ENCODE measurements around the gene GET3.
"Not testable (repeated sequence)": the region's sequence is repeated elsewhere in the genome, so short reads cannot be mapped to it uniquely, and the experiment has no call there.

GET3 gene

GRCh38 chr19:12736995-12737834, at the start of gene GET3:
GET3 (plus strand) TSS chr19:12737497; CDS start chr19:12737506, 9 bp downstream.
- DNase-seq = peak; percentile 98

DNA sequence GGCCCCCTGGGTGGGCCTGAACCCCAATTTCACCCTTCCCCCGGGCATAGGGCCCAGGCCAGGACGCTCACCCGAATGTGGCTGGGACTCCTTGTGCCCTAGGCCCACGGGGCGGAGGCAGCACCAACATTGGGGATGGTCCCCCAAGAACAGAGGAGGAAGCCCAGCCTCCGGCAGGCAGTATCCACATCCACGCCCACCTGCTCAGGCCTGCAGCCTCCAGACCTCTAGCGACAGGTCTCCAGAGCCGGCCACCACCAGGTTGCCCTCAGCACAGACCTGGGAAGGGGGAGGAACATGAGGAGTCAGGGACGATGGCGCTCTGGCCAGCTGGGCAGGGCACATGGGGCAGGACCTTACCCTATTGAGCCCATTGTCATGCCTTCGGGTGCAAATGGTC, 48.3 kb upstream of the GET3 start:
- no peak for DNase-seq

GRCh38 chr19:12689581-12690216, 47.6 kb upstream of the GET3 start:
- DNase-seq = no peak

- no peak for DNase-seq
These were observed 44.3 kb upstream of the GET3 start for GRCh38 chr19:12692960-12693359.

DNA sequence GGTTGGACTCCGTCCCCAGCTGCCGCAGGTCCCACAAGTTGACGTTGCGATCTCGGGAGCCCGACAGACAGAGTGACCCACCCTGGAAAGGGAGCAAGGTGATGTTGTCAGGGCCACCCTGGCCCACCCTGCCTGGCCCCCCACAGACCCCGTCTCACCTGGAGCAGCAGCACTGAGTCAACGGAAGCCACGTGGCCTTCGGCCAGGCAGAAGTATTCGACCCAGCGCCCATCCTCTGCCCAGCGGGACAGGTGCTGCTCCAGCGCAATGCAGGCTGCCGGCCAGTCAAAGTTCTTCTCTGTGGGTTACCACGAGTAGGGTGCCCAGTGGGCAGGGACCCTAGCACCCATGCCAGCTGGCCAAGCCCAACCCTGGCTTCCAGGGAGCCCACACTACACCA, 42.7 kb upstream of the GET3 start:
- DNase-seq = no peak

DNA sequence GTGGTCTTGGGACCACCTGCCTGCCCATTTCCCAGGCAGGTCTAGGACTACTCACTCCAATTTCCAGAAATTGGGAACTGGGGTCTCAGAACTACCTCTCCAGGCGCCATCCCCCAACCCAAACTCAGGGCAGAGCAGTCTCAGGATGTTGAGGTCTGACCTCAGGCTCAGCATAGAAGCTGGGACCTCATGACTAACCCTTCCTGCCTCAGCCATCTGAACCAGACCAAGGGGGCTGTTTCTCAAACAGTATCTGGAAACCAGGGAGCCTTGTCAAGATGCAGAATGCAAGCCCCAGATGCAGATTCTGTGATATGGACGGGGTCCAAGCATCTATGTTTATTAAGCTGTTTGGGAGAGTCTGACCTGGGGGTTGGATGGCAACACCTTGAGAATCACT, 42.2 kb upstream of the GET3 start:
- DNase-seq = no peak

- DNase-seq = no peak
These were observed 41.8 kb upstream of the GET3 start for GRCh38 chr19:12695514-12695913.

DNA sequence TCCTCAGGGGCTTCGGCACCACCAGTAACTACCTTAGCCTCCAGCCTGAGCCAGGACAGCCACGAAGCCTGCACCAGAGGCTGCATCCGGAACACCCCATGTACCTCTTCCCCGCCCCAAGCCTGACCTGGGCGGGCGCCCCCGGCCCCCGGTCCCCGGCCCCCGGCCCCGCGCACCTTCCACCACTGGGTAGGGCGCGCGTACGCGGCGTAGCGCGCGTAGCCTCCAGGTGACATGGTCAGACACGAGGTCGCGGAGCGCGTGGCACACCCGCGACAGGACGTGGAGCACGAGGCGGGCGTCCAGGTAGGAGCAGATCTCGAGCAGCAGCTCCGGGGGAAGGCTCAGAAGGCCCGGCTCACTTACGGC, 41.3 kb upstream of the GET3 start:
- DNase-seq = no peak

- DNase-seq = peak; percentile 92
These were observed 40.6 kb upstream of the GET3 start, which contains the start of gene FBXW9 for GRCh38 chr19:12696366-12697335. FBXW9 (minus strand) TSS chr19:12696631; CDS start chr19:12696581, 50 bp downstream.

DNA sequence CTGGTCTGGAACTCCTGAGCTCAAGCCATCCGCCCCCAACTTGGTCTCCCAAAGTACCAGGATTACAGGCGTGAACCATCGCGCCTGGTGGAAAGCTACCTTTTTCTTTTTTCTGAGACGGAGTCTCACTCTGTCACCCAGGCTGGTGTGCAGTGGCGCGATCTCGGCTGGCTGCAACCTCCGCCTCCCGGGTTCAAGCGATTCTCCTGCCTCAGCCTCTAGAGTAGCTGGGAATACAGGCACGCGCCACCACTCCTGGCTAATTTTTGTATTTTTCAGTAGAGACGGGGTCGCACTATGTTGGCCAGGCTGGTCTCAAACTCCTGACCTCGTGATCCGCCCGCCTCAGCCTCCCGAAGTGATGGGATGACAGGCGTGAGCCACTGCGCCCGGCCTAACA, 39.9 kb upstream of the GET3 start:
- DNase-seq = not testable (repeated sequence)

DNA sequence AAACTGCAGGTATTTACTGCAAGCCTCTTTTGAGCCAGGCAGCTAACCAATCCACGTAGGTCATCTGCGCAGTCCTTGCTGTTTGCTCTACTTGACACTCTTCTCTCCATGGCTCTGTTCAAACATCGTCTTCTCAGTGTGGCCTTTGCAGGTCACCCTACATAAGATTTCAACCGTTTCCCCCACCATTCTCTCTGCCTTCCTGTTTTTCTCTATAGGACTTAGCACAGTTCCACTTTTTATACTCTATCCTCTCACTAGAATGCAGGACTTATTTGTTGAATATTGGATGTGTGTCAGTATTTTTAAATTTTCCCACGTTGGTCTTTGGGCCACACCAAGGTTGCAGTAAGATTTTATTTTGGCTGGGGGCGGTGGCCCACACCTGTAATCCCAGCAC, 39.2 kb upstream of the GET3 start:
- no peak for DNase-seq

DNA sequence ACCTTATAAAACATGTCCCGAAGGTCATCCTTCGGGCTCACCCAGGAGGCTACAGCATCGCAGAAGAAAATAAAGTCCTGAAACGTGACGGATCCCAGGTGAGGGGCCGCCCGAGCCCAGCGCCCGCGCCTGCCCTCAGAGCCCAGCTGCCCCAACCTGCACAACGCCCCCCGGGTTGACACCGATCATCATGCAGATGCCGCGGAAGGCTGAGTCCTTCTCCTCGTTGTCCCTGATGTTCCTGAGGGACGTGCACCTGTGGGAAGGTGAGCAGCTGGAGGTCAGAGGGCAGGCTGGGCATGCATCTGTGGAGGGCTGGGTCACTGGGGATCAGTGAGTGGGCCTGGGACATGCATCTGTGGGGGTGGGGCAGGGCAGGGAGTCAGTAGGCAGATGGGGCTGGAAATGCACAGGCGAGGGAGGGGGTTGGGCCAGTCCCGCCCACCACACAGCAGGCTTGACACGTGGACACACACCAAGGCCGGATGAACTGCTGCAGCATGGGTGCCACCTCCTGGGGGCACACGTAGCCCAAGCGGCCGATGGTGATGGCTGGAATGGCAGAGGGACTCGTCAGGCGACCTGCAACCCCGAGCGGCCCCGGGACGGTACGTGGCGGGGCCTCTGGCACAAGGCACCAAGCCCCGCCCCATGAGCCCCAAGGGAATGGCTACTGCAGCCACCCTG, 35.6 kb upstream of the GET3 start:
- no peak for DNase-seq

- peak; percentile 74 for DNase-seq
These were observed 34.3 kb upstream of the GET3 start for GRCh38 chr19:12703046-12703445.

- no peak for DNase-seq
These were observed 32.1 kb upstream of the GET3 start for GRCh38 chr19:12705169-12705568.

GRCh38 chr19:12705654-12706331, 31.5 kb upstream of the GET3 start:
- DNase-seq = no peak

DNA sequence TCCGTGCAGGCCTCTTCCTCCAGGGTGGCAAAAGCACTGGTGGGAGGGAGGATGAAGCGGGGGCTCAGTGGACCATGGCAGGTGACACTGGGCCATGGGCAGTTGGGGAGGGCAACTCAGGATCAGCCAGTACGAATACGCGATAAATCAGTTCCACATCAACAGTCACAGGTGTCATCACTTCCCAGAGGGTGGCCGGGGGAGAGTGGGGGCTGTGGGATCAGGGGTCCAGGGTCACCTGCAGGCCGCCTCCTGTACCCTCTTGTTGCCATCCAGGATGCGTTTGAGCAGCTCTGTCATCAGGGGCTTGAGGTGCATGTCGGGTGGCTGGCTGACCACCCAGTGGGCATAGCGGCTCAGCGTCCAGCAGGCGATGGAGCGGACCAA, 31.0 kb upstream of the GET3 start:
- DNase-seq = no peak

GRCh38 chr19:12708641-12709040, 28.7 kb upstream of the GET3 start:
- DNase-seq = no peak

DNA sequence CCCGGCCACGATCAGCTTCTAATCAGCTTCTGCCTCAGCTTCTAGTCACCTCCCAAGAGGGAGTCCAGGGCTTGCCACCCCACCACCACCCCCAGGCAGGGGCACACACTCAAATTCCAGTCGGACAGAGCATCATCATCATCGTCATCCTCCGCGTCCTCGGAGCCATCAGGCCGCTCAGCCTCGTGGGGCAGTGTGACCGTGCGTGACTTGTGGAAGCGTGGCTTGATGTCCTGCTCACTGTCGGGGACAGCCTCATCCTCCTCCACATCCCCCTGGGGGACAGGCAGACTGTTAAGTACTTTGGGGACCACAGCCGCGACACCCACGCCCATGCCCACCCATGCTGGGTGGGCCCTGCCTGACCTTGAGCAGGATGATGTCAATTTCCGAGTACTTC, 26.1 kb upstream of the GET3 start:
- DNase-seq = no peak

GRCh38 chr19:12712077-12712476, 25.2 kb upstream of the GET3 start:
- not testable (repeated sequence) for DNase-seq

DNA sequence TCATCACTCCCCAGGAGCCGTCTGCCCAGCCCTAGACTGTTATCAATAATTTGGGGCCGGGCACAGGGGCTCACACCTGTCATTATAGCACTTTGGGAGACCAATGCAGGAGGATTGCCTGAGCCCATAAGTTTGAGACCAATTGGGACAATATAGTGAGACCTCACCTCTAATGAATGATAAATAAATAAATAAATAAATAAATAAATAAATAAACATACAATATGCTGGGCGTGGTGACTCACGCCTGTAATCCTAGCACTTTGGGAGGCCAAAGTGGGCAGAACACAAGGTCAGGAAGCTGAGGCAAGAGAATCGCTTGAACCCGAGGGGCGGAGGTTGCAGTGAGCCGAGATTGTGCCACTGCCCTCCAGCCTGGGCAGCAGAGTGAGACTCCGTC, 24.0 kb upstream of the GET3 start:
- DNase-seq = not testable (repeated sequence)

DNA sequence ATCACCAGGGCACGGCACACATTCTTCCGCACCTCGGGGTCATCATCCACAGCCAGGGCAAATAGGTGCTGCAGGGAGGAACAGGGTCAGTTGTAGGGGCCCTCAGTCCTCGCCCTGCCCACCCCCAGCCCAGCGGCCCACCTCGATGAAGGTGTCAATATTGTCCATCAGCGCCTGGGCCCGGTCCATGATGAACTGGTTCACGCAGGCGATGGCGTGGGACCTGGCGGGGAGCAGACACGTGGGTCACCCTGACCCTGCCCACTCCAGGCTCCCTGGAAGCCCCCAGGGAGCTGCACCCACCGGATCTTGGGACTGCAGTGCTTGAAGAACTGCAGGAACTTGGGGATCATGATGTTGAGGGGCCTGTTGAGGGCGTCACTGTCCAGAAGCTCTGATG, 22.2 kb upstream of the GET3 start:
- DNase-seq = no peak

DNA sequence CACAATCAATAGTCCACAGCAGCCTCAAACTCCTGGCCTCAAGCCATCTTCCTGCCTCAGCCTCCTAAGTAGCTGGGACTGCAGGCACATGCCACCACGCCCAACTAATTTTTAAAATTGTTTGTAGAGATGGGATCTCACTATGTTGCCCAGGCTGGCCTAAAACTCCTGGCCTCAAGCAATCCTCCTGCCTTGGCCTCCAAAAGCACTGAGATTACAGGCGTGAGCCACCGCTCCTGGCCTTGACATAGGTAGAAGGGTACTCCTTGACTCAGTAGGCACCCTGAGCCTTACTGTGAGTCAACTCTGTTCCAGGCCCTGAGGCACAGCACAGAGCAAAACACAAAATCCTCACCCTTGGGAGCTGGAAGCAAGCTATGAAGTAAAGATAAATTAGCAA, 21.4 kb upstream of the GET3 start:
- no peak for DNase-seq

Measured in NCI-H1436 (cell line).